Lower leg skin (tissue), 4 donors: ENCODE measurements around the gene THADA. TPM values are rescaled to one million over a fixed set of nuclear protein-coding genes. Genes with fewer than 3 reads are reported as not detected.

Experiments
- DNase-seq, 2 donors: peaks; one replicate each; pipeline ENCODE4 v3.0.0-alpha.2; 2019; ENCODE audit warnings: low spot score in 2 of 2
- H3K4me3 ChIP-seq: fragments of 200-600 bp; sonication (generic); 2 replicates; pipeline ENCODE4 v1.5.1; 2017; ENCODE audit warnings: mild to moderate bottlenecking, low read depth; ENCODE audit not compliant: poor library complexity, severe bottlenecking
- CTCF ChIP-seq, 3 donors: fragments of 450-650 bp; IDR thresholded peaks; one replicate each; pipeline ENCODE4 v1.5.1; 2016; ENCODE audit warnings: antibody characterized with exemption in 3 of 3, mild to moderate bottlenecking in 3 of 3, moderate library complexity in 2 of 3
- POLR2A ChIP-seq, 2 donors: fragments of 450-650 bp; IDR thresholded peaks; one replicate each; pipeline ENCODE4 v1.6.1; 2016 to 2017; ENCODE audit warnings: antibody characterized with exemption in 2 of 2, mild to moderate bottlenecking in 1 of 2, moderate library complexity in 1 of 2
- WGBS, 2 donors: methylation state at CpG; one replicate each; pipeline ENCODE4 v1.1.5; 2018; 5-methylcytosine and 5-hydroxymethylcytosine counted together
- intact Hi-C: fragments of 100-400 bp; cut with DNase I; formaldehyde crosslinking; loops from one replicate; pipeline ENCODE4 v1.15.0; 2023; ENCODE audit warnings: low total_unique reads
- total RNA-seq, 4 donors: library from RNA; depleted of rRNA; stranded (reverse); fragments of >200 nt; gene quantifications; one replicate each; pipeline ENCODE4 v1.1.0, GENCODE V29; 2016

THADA gene
- total RNA-seq, 4 donors from 2014 or later: 19.5 to 26.4 (median 22.2) TPM

GRCh38 chr2:43251171-43251731, 344.6 kb downstream of the THADA start:
- 33 to 49% methylated on average over 5 of the region's 5 CpGs for whole genome bisulfite sequencing, 2 donors
- H3K4me3 ChIP-seq: no peak overlapping the region
- DNase-seq: no peak
- TF ChIP-seq CTCF (IDR thresholded peaks at IDR 0.05) (no peak), POLR2A (IDR thresholded peaks at IDR 0.05) (no peak)
- intact Hi-C loops: no loop called here

- TF ChIP-seq POLR2A (IDR thresholded peaks at IDR 0.05): no peak
- no peak for TF ChIP-seq CTCF (IDR thresholded peaks at IDR 0.05)
- DNase-seq: no peak
- no peak overlapping the region for H3K4me3 ChIP-seq
- intact Hi-C loops: no loop called here
- 95 to 96% methylated on average over 2 of the region's 2 CpGs for WGBS, 2 donors
Observed at GRCh38 chr2:43250015-43250414, 345.8 kb downstream of the THADA start.

- DNase-seq: no peak
- WGBS, 2 donors: 87 to 92% methylated on average over 7 of the region's 7 CpGs
- intact Hi-C loops: no loop called here
- H3K4me3 ChIP-seq: no peak overlapping the region
- TF ChIP-seq CTCF (IDR thresholded peaks at IDR 0.05) (no peak), POLR2A (IDR thresholded peaks at IDR 0.05) (no peak)
Observed at GRCh38 chr2:43248621-43249020, 347.2 kb downstream of the THADA start.

- H3K4me3 ChIP-seq: no peak overlapping the region
- WGBS, 2 donors: 85 to 90% methylated on average over 3 of the region's 3 CpGs
- DNase-seq: no peak
- intact Hi-C loops: no loop called here
- TF ChIP-seq CTCF (IDR thresholded peaks at IDR 0.05) (no peak), POLR2A (IDR thresholded peaks at IDR 0.05) (no peak)
Observed at GRCh38 chr2:43246641-43247040, 349.2 kb downstream of the THADA start.

GRCh38 chr2:43241558-43241957, 354.3 kb downstream of the THADA start:
- intact Hi-C loops: no loop called here
- DNase-seq: no peak
- no peak for TF ChIP-seq POLR2A (IDR thresholded peaks at IDR 0.05)
- TF ChIP-seq CTCF (IDR thresholded peaks at IDR 0.05): no peak
- 86 to 92% methylated on average over 10 of the region's 10 CpGs for WGBS, 2 donors
- H3K4me3 ChIP-seq: no peak overlapping the region

GRCh38 chr2:43240766-43241150, 355.1 kb downstream of the THADA start:
- intact Hi-C loops: no loop called here
- H3K4me3 ChIP-seq: no peak overlapping the region
- no peak for DNase-seq
- TF ChIP-seq CTCF (IDR thresholded peaks at IDR 0.05) (no peak), POLR2A (IDR thresholded peaks at IDR 0.05) (no peak)
- 83 to 86% methylated on average over 5 of the region's 5 CpGs for WGBS, 2 donors
